ENCODE results near the gene GET3.
"Not testable (repeated sequence)": the region's sequence is repeated elsewhere in the genome, so short reads cannot be mapped to it uniquely, and the experiment has no call there.

The GET3 gene

DNA sequence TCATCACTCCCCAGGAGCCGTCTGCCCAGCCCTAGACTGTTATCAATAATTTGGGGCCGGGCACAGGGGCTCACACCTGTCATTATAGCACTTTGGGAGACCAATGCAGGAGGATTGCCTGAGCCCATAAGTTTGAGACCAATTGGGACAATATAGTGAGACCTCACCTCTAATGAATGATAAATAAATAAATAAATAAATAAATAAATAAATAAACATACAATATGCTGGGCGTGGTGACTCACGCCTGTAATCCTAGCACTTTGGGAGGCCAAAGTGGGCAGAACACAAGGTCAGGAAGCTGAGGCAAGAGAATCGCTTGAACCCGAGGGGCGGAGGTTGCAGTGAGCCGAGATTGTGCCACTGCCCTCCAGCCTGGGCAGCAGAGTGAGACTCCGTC lies 24.0 kb upstream of the GET3 start:
- not testable (repeated sequence) for H3K4me3 ChIP-seq (ENCODE audit: low read depth, low read length); DNase-seq (ENCODE audit: low read depth)

DNA sequence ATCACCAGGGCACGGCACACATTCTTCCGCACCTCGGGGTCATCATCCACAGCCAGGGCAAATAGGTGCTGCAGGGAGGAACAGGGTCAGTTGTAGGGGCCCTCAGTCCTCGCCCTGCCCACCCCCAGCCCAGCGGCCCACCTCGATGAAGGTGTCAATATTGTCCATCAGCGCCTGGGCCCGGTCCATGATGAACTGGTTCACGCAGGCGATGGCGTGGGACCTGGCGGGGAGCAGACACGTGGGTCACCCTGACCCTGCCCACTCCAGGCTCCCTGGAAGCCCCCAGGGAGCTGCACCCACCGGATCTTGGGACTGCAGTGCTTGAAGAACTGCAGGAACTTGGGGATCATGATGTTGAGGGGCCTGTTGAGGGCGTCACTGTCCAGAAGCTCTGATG lies 22.2 kb upstream of the GET3 start:
- no peak overlapping the region for H3K4me3 ChIP-seq (ENCODE audit: low read depth, low read length)
- no peak for DNase-seq (ENCODE audit: low read depth)

DNA sequence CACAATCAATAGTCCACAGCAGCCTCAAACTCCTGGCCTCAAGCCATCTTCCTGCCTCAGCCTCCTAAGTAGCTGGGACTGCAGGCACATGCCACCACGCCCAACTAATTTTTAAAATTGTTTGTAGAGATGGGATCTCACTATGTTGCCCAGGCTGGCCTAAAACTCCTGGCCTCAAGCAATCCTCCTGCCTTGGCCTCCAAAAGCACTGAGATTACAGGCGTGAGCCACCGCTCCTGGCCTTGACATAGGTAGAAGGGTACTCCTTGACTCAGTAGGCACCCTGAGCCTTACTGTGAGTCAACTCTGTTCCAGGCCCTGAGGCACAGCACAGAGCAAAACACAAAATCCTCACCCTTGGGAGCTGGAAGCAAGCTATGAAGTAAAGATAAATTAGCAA lies 21.4 kb upstream of the GET3 start:
- DNase-seq (ENCODE audit: low read depth) = no peak
- H3K4me3 ChIP-seq (ENCODE audit: low read depth, low read length) = no peak overlapping the region

DNA sequence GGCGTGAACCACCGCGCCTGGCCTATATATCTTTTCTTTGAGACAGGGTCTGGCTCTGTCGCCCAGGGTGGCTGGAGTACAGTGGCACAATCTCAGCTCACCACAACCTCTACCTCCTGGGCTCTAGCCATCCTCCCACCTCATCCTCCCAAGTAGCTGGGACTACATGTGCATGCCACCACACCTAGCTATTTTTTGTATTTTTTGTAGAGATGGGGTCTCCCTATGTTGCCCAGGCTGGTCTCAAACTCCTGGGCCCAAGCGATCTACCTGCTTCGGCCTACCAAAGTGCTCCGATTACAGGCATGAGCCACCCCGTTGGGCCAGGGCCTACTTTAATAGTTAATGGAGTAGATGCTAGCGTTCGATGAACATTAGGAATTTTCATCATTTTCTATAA lies 17.0 kb upstream of the GET3 start:
- H3K4me3 ChIP-seq (ENCODE audit: low read depth, low read length) = peak overlapping the region; percentile 75
- no peak for DNase-seq (ENCODE audit: low read depth)

DNA sequence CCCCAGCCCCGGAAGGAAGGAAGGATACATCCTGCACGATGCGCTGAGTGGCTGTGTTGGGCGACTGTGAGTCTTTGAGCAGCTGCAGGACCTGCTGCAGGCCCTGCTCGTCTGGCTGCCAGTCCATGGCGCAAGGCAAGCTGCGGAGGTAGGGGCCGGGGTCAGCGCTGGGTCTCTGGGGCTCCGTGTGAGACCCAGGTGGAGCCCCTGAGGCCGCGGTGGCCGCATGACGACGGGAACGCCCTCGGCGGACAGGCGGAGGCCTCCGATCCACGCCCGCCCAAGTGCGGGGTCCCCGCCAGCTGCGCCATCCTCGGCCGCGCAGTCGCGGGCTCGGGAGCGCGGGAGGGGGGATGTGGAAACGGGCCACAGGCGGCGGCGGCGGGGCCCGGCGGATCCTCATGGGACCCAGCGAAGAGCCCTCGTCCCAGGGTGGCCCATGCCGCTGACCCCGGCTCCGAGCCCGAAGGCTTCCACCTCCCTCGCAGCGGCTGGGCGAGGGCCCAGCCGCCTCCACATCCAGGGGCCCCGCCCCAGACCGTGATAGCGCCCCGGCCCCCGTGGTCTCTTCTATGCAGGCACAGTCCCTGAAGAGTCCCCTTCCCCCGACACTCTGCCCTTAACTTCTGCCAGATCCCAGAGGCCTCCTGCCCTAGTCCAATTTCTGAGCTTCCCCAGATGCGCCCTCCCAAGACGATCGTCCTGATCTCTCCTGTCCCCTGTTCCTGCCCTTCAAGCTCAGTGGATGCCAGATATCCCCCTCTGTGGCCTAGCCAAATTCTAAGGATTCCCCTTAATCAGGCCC lies 16.2 kb upstream of the GET3 start:
- DNase-seq (ENCODE audit: low read depth) = no peak

DNA sequence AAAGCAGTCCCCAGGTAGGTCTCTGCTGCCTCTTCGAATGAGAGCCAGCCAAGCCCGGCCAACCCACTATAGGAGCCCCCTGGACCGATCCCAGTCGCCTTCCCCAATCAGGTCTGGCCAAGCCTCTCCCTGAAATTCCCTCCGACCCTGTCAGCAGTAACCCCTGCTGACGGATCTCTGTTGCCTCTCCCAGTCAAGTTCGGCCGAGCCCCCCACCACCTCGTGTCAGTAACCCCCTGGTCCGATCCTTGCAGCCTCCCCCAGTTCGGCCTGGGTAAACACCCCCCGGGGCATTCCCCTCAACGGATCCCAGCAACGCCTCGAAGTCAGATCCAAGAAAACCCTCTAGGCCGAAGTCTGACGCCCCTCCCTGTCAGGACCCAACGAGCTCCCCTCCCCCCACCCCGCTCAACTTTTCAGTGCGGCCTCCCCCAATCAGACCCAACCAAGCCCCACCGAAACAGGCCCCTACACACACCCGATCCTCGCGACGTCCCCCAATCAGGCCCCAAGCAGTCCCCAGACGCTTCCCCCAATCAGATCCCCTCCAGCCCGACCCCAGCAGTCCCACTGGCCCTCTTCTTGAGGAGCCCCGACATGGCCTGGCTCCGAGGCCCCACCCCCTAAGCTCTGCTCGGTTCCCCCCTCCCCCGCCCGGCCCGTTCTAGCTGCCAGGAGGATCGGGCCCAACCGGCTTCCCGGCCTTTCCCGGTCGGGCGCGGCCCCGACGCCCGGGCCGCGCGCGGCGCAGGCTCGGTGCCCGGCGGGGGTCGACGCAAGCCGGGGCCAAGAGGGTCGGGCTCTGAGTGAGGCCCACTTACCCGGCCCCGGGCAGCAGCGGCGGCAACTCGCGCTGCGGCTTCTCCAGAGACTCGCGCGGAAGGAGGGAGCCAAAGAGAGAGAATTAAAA lies 15.4 kb upstream of the GET3 start:
- H3K4me3 ChIP-seq (ENCODE audit: low read depth, low read length) = peak overlapping the region; percentile 75
- peak; percentile 73 for DNase-seq (ENCODE audit: low read depth)

More for the DNA sequence above, 16.2 kb upstream of the GET3 start:
- peak overlapping the region; percentile 75 for H3K4me3 ChIP-seq (ENCODE audit: low read depth, low read length)

DNA sequence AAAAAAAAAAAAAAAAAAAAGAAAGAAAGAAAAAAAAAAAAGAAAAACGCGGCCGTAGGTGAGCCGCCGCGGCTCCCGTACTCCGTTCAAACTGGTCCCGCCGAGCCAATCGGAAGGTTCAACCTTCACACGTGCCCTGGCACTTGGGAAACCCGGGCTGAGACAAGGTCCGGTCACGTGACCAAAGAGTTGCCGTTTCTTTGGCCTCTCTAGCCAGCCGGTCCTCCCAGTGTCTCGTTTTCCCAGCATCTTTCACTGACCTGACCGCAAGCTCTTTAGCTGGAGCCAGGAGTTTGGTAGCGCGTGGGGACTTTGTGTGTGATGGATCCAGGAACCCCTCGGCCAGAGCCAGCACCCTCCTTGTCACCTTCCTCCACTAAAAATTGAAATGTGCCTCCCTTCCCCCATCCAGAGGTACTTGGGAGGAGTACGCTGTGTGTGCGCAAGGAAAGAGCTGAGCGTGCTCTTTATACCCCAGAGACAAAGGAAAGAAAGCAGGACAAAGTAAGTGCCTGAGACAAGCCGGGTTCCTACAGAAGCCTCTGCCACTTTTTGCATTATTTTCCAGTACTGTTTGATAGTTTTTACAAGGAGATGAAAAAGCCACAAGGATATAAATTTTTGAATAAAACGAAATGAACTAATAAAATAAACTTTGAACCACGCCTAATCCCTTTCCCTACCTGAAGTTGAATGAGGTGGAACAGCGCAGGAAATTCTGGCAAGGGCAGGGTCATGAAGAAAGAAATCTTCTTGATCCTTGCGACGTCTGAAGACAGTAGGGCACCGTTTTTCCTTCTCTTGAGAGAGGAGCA lies 14.5 kb upstream of the GET3 start:
- peak; percentile 98 for DNase-seq (ENCODE audit: low read depth)
- peak overlapping the region; percentile 75 for H3K4me3 ChIP-seq (ENCODE audit: low read depth, low read length)

DNA sequence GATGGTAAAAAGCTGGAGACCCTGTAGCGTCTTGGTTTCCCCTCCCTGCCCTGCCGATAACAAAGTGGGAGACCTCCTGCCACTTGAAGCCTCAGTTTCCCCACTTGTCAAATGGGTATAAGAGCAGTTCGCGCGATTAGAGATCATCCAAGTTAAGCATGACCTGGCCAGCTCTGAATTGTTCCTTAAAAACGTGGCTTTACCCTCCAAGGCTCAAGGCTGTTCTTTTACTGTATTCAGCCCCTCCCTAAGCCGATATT lies 14.0 kb upstream of the GET3 start:
- H3K4me3 ChIP-seq (ENCODE audit: low read depth, low read length) = peak overlapping the region; percentile 75
- DNase-seq (ENCODE audit: low read depth) = no peak

DNA sequence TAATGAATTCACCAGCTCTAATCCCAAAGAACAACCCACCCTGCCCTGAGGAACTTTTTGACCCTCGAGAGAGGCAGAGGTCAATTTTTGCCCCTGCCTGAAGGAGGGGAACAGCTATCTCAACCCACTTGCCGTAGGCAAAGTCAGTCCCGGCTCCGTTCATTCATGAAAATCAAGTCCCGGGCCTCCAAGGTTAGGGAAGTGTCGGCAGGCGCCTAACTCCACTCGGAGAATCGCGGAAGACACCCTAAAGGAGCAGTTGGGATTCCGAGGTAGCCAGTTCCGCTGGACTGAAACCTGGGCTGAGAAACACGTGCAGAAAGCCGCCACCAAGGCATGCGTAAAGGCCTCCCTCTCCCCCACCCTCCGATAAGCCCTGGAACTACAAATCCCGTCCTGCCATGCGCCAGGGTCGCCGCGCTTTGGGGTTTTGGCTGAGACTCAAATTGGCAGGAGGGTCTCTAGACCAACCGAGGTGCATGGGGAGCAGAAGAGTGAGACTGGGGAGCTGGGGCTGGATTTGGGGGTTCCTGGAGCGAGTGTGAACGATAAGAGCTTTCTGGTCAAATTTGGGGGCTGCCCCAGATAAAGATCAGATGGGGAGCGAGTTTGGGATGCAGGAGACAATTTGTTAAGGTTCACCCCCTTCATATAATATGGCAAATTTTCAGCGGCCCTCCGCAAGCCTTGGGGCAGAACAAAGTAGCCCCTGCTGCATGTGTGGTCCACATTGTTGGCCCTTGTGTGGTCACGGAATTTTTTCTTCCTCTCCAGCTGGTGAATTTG lies 13.5 kb upstream of the GET3 start, which contains the start of gene TNPO2:
Gene TNPO2 (minus strand): TSS at position 292 of the 786 bp plus-strand sequence. CDS start 2,955 bp downstream, outside the sequence.
- DNase-seq (ENCODE audit: low read depth) = no peak
- peak within 1 kb of the TSS; percentile 75 for H3K4me3 ChIP-seq (ENCODE audit: low read depth, low read length)

DNA sequence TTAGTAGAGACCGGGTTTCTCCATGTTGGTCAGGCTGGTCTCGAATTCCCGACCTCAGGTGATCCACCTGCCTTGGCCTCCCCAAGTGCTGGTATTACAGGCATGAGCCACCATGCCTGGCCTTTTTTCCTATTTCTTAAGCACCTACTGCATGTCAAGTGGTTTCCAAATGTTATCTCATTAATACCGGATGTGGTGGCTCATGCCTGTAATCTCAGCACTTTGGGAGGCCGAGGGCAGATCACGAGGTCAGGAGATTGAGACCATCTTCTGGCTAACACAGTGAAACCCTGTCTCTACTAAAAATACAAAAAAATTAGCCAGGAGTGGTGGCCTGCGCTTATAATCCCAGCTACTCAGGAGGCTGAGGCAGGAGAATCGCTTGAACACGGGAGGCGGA lies 11.7 kb upstream of the GET3 start:
- DNase-seq (ENCODE audit: low read depth); H3K4me3 ChIP-seq (ENCODE audit: low read depth, low read length): not testable (repeated sequence)

DNA sequence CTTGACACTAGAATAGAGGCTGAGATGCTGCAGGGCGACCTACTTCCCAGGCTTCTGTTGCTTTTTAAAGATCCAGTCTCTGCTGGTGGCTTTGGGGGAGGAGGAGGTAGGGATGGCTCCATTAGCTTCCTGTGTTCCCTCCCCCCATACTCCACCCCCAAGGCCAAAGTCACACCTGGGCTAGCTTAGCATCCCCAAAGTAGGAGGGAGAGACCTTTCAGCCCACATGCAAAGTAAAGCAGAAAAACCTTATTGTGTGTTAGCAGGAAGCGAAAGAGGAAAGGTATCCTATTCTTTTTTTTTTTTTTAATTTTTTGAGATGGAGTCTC lies 10.3 kb upstream of the GET3 start:
- no peak overlapping the region for H3K4me3 ChIP-seq (ENCODE audit: low read depth, low read length)
- DNase-seq (ENCODE audit: low read depth) = no peak

DNA sequence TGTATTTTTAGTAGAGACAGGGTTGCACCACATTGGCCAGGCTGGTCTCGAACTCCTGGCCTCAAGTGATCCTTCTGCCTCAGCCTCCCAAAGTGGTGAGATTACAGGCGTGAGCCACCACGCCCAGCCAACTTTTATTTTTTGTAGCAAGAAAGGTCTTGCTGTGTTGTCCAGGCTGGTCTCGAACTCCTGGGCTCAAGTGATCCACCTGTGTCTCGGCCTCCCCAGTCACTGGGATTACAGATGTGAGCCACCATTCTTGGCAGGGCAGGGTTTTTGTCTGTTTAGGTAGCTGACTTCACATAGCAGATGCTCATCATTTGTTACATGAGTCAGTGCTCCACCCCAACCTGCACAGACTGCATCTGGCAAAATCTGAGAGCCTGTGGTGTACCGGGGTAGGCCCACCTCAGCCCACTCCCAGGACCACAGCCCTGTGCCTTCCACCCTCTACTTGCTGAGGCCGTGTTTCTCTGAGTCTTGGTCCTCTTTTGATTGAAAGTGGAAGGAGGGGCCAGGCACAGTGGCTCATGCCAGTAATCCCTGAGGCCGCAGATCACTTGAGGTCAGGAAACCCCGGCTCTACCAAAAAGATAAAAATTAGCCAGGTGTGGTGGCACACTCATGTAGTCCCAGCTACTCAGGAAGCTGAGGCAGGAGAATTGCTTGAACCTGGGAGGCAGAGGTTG lies 9.4 kb upstream of the GET3 start:
- H3K4me3 ChIP-seq (ENCODE audit: low read depth, low read length) = no peak overlapping the region
- no peak for DNase-seq (ENCODE audit: low read depth)

DNA sequence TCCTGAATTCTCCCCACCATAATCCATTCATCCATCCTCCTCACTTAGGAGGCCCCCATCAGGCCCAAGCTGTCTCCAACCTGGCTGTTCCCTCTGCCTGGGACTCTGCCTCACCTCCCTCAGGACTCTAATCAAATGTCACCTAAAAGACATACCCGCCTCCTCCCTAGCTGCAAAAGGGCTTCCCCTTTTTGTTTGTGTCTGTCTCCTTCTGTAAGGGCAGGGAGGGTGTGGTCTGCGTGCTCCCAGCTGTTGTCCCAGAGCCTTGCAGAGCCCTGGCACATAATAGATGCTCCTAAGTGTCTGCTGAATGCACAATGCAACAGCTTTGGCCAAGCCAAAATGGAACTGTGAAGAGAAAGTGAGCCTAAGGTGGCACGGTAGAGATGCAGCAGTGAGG lies 7.2 kb upstream of the GET3 start:
- DNase-seq (ENCODE audit: low read depth) = no peak

DNA sequence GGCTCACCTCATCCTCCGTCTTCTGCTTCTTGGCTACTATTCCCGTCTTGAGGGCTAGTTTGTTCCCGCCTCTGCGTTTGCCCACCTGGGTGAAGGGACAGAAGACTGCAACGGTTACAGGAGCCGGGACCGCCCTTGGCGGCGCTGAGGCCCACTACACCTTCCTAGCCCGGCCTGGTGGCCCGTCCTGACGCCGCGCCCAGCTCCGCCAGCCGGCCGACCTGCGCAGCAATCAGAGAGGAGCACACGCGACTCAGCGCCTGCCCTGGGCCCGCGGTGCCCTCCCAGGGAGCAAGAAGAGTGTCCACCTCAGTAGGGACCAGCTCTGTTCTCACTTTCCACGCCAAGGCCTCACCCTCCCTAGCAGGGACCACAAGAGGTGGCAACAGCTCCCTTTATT lies 6.0 kb upstream of the GET3 start:
- no peak for DNase-seq (ENCODE audit: low read depth)
- H3K4me3 ChIP-seq (ENCODE audit: low read depth, low read length) = no peak overlapping the region

More for the DNA sequence above, 7.2 kb upstream of the GET3 start:
- H3K4me3 ChIP-seq (ENCODE audit: low read depth, low read length) = no peak overlapping the region

DNA sequence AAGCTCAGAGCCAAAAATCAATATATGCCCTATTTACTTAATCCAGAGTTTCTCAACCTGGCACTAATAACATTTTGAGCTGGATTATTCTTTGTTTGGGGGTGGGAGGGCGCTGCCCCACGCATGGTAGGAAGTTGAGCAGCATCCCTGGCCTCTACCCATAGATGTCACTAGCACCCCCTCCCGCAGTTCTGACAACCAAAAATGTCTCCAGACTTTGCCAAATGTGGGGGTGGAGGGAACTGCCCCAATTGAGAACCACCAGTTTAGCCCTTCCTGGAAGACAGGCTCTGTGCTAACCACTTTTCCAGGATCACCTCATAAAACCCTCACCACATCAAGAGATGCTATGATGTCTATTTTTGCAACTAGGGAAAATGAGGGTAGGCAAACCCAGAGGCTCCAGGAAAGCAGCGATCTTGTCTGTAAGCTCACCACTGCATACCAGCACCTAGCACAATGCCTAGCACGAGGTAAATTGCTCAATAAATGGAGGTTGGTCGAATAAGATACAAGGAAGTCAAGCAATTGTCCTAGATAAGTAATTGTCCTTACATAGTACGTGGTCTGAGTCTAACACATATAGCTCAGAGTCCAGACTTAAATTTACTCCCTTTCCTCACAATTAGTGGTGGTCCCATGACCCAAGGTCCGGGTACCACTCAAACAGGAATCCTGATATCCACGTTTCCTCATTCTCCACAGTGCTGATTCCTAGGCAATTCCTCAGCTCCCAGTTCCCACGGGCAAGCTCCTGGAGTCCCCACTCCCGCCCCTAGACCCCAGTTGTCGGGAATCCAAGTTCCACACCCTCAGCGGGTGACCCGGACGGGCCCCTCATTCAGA lies 3.7 kb upstream of the GET3 start:
- H3K4me3 ChIP-seq (ENCODE audit: low read depth, low read length) = peak overlapping the region; percentile 97
- peak; percentile 33 for DNase-seq (ENCODE audit: low read depth)

DNA sequence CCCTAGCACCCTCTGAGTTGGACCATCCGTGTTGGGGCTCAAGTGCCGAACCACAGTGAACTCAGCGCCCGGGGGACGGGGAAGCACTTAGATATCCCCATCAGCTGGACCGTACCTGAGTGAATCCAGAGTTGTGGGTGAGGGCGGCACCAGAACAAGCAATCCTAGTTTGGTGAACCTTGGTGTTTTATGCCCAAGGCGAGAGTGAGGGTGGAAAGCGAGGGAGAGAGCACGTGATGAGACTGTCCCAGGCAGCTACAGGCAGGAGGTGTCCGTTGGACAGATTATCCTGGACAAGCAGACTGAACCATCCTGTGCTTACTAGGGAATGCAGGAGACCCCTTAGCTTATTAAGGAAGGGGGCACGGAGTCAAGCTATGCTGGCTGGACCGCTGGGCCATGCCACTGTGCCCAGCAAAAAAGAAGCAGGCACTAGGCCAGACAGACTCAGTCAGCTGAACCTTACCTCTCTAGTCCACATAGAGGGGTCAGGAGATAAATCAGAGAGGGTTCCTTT lies 596 bp downstream of the GET3 start:
- no peak for DNase-seq (ENCODE audit: low read depth)
- peak overlapping the region; percentile 98 for H3K4me3 ChIP-seq (ENCODE audit: low read depth, low read length)

DNA sequence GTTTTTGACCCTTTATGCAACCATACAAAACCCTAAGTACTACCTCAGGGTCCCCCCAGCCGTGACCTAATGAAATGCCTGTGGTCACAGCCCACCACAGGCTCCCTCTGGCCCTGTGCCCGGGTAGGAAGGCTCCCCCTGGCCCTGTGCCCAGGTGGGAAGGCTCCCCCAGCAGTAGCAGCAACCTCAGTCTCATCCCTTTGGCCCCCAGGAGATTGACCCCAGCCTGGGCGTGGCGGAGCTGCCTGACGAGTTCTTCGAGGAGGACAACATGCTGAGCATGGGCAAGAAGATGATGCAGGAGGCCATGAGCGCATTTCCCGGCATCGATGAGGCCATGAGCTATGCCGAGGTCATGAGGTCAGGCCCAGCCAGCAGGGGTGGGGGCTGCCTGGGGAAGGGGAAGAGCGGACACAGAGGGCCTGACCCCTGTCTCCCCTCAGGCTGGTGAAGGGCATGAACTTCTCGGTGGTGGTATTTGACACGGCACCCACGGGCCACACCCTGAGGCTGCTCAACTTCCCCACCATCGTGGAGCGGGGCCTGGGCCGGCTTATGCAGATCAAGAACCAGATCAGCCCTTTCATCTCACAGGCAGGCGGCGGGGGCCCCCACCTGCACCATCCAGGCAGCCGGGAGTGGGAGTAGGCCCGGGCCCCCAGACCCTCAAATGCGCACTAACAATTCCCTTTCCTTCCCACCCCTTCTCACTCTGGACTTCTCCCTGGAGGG lies 8.0 kb downstream of the GET3 start:
- DNase-seq (ENCODE audit: low read depth) = no peak

More for the DNA sequence above, 8.0 kb downstream of the GET3 start:
- no peak overlapping the region for H3K4me3 ChIP-seq (ENCODE audit: low read depth, low read length)
